Ishikawa (cell line): ENCODE results near the gene PNLIPRP2.

Experiments used
- CEBPB ChIP-seq: IDR thresholded peaks from 2 replicates; pipeline ENCODE4 v1.6.1; 2012
- CREB1 ChIP-seq: IDR thresholded peaks from 2 replicates; pipeline ENCODE4 v1.6.1; 2012; ENCODE audit warnings: low read depth
- EGR1 ChIP-seq: IDR thresholded peaks from 2 replicates; pipeline ENCODE4 v1.6.1; 2012
- EP300 ChIP-seq: IDR thresholded peaks from 2 replicates; pipeline ENCODE4 v1.6.1; 2012; ENCODE audit warnings: borderline replicate concordance
- FOXM1 ChIP-seq: IDR thresholded peaks from 2 replicates; pipeline ENCODE4 v1.6.1; 2012; ENCODE audit warnings: low read depth, borderline replicate concordance
- NFIC ChIP-seq: IDR thresholded peaks from 2 replicates; pipeline ENCODE4 v1.6.1; 2012
- RAD21 ChIP-seq: IDR thresholded peaks from 2 replicates; pipeline ENCODE4 v1.6.1; 2012; ENCODE audit warnings: low read depth
- TAF1 ChIP-seq: IDR thresholded peaks from 2 replicates; pipeline ENCODE4 v1.6.1; 2012; ENCODE audit warnings: low read depth, mild to moderate bottlenecking
- TCF12 ChIP-seq: IDR thresholded peaks from 2 replicates; pipeline ENCODE4 v1.6.1; 2012; ENCODE audit warnings: low read depth
- YY1 ChIP-seq: IDR thresholded peaks from 2 replicates; pipeline ENCODE4 v1.6.1; 2012; ENCODE audit warnings: low read depth
- ZBTB7A ChIP-seq: IDR thresholded peaks from 2 replicates; pipeline ENCODE4 v1.6.1; 2012; ENCODE audit warnings: low read depth
- TF ChIP-seq, protein P1 (sequence below): IDR thresholded peaks from 2 replicates; pipeline ENCODE4 v1.6.1; 2012; ENCODE audit warnings: low read depth, mild to moderate bottlenecking
- TF ChIP-seq, protein P2 (sequence below): IDR thresholded peaks from 2 replicates; pipeline ENCODE4 v1.6.1; 2012
- TF ChIP-seq, protein P3 (sequence below): IDR thresholded peaks from 2 replicates; pipeline ENCODE4 v1.6.1; 2012

DNA sequence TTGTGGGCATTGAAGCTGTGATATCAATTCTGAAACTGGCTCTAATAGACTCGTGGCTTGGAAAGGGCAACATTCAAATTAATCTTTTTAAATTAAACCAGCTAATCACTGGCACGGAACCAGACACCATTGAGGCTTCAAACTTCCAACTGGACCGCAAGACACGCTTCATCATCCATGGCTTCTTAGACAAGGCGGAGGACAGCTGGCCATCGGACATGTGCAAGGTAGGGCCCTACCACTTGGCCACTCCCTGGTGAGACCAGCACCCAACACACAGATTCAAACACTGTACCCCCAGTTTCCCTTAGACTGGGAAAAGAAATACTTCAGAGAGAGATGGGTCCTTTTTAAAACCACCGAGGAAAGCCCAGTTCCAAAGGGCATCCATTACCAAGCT is 5.1 kb downstream of the PNLIPRP2 start:
- no peak for TF ChIP-seq EP300
- TF ChIP-seq YY1, result no peak
- TF ChIP-seq CEBPB, result no peak
- TF ChIP-seq, protein P1, sequence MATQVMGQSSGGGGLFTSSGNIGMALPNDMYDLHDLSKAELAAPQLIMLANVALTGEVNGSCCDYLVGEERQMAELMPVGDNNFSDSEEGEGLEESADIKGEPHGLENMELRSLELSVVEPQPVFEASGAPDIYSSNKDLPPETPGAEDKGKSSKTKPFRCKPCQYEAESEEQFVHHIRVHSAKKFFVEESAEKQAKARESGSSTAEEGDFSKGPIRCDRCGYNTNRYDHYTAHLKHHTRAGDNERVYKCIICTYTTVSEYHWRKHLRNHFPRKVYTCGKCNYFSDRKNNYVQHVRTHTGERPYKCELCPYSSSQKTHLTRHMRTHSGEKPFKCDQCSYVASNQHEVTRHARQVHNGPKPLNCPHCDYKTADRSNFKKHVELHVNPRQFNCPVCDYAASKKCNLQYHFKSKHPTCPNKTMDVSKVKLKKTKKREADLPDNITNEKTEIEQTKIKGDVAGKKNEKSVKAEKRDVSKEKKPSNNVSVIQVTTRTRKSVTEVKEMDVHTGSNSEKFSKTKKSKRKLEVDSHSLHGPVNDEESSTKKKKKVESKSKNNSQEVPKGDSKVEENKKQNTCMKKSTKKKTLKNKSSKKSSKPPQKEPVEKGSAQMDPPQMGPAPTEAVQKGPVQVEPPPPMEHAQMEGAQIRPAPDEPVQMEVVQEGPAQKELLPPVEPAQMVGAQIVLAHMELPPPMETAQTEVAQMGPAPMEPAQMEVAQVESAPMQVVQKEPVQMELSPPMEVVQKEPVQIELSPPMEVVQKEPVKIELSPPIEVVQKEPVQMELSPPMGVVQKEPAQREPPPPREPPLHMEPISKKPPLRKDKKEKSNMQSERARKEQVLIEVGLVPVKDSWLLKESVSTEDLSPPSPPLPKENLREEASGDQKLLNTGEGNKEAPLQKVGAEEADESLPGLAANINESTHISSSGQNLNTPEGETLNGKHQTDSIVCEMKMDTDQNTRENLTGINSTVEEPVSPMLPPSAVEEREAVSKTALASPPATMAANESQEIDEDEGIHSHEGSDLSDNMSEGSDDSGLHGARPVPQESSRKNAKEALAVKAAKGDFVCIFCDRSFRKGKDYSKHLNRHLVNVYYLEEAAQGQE, result no peak
- no peak for TF ChIP-seq TCF12
- no peak for TF ChIP-seq CREB1
- no peak for TF ChIP-seq TAF1
- TF ChIP-seq, protein P2, sequence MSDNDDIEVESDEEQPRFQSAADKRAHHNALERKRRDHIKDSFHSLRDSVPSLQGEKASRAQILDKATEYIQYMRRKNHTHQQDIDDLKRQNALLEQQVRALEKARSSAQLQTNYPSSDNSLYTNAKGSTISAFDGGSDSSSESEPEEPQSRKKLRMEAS, result no peak
- no peak for TF ChIP-seq RAD21
- TF ChIP-seq, protein P3, sequence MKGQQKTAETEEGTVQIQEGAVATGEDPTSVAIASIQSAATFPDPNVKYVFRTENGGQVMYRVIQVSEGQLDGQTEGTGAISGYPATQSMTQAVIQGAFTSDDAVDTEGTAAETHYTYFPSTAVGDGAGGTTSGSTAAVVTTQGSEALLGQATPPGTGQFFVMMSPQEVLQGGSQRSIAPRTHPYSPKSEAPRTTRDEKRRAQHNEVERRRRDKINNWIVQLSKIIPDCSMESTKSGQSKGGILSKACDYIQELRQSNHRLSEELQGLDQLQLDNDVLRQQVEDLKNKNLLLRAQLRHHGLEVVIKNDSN, result no peak
- TF ChIP-seq EGR1, result no peak
- no peak for TF ChIP-seq FOXM1
- no peak for TF ChIP-seq ZBTB7A
- no peak for TF ChIP-seq NFIC
